Thoracic aorta (tissue), 2 donors: Measurements from ENCODE around the gene DNAH1. TPM values are rescaled to one million over a fixed set of nuclear protein-coding genes. Genes with fewer than 3 reads are reported as not detected.

Source experiments
- ATAC-seq: fragments of 150-250 bp; one replicate; pipeline ENCODE4 v1.8.0; 2017; ENCODE audit warnings: low read depth; ENCODE audit not compliant: insufficient number of reproducible peaks, low FRiP score
- DNase-seq: peaks from one replicate; pipeline ENCODE4 v3.0.0-alpha.2; 2020; ENCODE audit warnings: low spot score
- H3K27ac ChIP-seq, 2 donors: fragments of 200-600 bp; sonication (generic); 1 replicate in 1 of 2; 2 replicates in 1 of 2; pipeline ENCODE4 v1.5.1; 2016; ENCODE audit warnings: mild to moderate bottlenecking in 2 of 2, moderate library complexity in 2 of 2
- H3K27me3 ChIP-seq: fragments of 200-600 bp; sonication (generic); replicated peaks from 2 replicates; pipeline ENCODE4 v1.6.0; 2016; ENCODE audit warnings: mild to moderate bottlenecking; ENCODE audit not compliant: insufficient read depth
- H3K36me3 ChIP-seq: fragments of 200-600 bp; sonication (generic); one replicate; pipeline ENCODE4 v1.5.1; 2016
- H3K4me1 ChIP-seq, 2 donors: fragments of 200-600 bp; sonication (generic); 1 replicate in 1 of 2; 2 replicates in 1 of 2; pipeline versions ENCODE4 v1.5.1 to v1.6.0; 2016; ENCODE audit warnings: low read depth in 2 of 2, mild to moderate bottlenecking in 1 of 2; ENCODE audit not compliant: control insufficient read depth in 1 of 2
- H3K4me3 ChIP-seq: fragments of 200-600 bp; sonication (generic); 2 replicates; pipeline ENCODE4 v1.5.1; 2016; ENCODE audit warnings: mild to moderate bottlenecking
- H3K9me3 ChIP-seq: fragments of 200-600 bp; sonication (generic); 2 replicates; pipeline ENCODE4 v1.5.1; 2016
- CTCF ChIP-seq: fragments of 200-600 bp; sonication (generic); IDR thresholded peaks from one replicate; pipeline ENCODE4 v1.5.1; 2019; ENCODE audit warnings: antibody characterized with exemption
- total RNA-seq, 2 donors: library from RNA; depleted of rRNA; stranded (reverse); fragments of >200 nt; gene quantifications; one replicate each; pipeline versions ENCODE4 v1.1.0 to v1.2.3, GENCODE V29; 2016

Gene DNAH1
- total RNA-seq, 2 donors from 2014 or later: 14.6 to 21.0 TPM

GRCh38 chr3:52436500-52437149, 120.5 kb downstream of the DNAH1 start:
- Histone ChIP-seq H3K4me1 (no peaks in the 10 kb centered on the region), H3K9me3 (no peaks in the 10 kb centered on the region), H3K4me3 (no peak overlapping the region), H3K27ac (no peak overlapping the region), H3K36me3 (no peaks in the 10 kb centered on the region), H3K27me3 (no peaks in the 10 kb centered on the region)
- DNase-seq (no peak), ATAC-seq (no peak)
- no peak for TF ChIP-seq CTCF

GRCh38 chr3:52437326-52438103, 121.4 kb downstream of the DNAH1 start:
- ATAC-seq: no peak

GRCh38 chr3:52438104-52438376, 121.9 kb downstream of the DNAH1 start:
- Histone ChIP-seq H3K4me1 (no peaks in the 10 kb centered on the region), H3K27me3 (no peaks in the 10 kb centered on the region), H3K4me3 (no peak overlapping the region), H3K36me3 (no peaks in the 10 kb centered on the region), H3K27ac (no peak overlapping the region), H3K9me3 (no peaks in the 10 kb centered on the region)
- no peak for DNase-seq
- no peak for TF ChIP-seq CTCF
- ATAC-seq: no peak

More at GRCh38 chr3:52437326-52438103, 121.4 kb downstream of the DNAH1 start:
- Histone ChIP-seq H3K4me1 (no peaks in the 10 kb centered on the region), H3K4me3 (no peak overlapping the region), H3K9me3 (no peaks in the 10 kb centered on the region), H3K27me3 (no peaks in the 10 kb centered on the region), H3K27ac (no peak overlapping the region), H3K36me3 (no peaks in the 10 kb centered on the region)
- TF ChIP-seq CTCF: no peak
- no peak for DNase-seq

- H3K36me3 ChIP-seq: no peaks in the 10 kb centered on the region
- DNase-seq (no peak), ATAC-seq (no peak)
- H3K27me3 ChIP-seq: no peaks in the 10 kb centered on the region
- H3K4me1 ChIP-seq: no peaks in the 10 kb centered on the region
- no peaks in the 10 kb centered on the region for H3K9me3 ChIP-seq
- no peak for TF ChIP-seq CTCF
- H3K4me3 ChIP-seq: no peak overlapping the region
- no peak overlapping the region for H3K27ac ChIP-seq
Observed at GRCh38 chr3:52438579-52439425, 122.7 kb downstream of the DNAH1 start.
